A673 (cell line): Measurements from ENCODE around the gene PGAP1.

Experiments used
- EZH2 ChIP-seq: fragments of 200-600 bp; sonication (generic); IDR thresholded peaks from 2 replicates; pipeline ENCODE4 v1.6.1; 2017; ENCODE audit warnings: borderline replicate concordance, low read depth, mild to moderate bottlenecking, mixed read lengths, antibody characterized with exemption, low read length; ENCODE audit not compliant: poor library complexity, severe bottlenecking
- TF ChIP-seq, protein P1 (sequence below): fragments of 300-800, 200-600 bp; sonication (generic); conservative IDR thresholded peaks from 2 replicates; pipeline ENCODE4 v1.5.1; 2017; ENCODE audit warnings: low read depth, mild to moderate bottlenecking, antibody characterized with exemption, low read length, moderate library complexity, mixed read lengths

DNA sequence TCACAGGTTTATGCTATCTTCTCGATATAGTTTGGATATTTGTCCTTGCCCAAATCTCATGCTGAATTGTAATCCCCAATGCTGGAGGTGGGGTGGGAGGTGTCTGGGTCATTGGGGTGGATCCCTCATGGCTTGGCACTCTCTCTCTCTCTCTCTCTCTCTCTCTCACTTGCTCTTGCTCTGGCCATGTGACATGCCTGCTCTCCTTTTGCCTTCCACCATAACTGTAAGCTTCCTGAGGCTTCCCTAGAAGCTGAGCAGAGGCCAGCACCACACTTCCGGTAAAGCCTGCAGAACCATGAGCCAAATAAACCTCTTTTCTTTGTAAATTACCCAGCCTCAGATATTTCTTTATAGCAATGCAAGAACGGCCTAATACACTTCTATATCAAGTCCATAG is 41.3 kb upstream of the PGAP1 start:
- TF ChIP-seq, protein P1, sequence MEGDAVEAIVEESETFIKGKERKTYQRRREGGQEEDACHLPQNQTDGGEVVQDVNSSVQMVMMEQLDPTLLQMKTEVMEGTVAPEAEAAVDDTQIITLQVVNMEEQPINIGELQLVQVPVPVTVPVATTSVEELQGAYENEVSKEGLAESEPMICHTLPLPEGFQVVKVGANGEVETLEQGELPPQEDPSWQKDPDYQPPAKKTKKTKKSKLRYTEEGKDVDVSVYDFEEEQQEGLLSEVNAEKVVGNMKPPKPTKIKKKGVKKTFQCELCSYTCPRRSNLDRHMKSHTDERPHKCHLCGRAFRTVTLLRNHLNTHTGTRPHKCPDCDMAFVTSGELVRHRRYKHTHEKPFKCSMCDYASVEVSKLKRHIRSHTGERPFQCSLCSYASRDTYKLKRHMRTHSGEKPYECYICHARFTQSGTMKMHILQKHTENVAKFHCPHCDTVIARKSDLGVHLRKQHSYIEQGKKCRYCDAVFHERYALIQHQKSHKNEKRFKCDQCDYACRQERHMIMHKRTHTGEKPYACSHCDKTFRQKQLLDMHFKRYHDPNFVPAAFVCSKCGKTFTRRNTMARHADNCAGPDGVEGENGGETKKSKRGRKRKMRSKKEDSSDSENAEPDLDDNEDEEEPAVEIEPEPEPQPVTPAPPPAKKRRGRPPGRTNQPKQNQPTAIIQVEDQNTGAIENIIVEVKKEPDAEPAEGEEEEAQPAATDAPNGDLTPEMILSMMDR = no peak
- no peak for TF ChIP-seq EZH2
